Measurements from ENCODE around the gene STK26.

DNA sequence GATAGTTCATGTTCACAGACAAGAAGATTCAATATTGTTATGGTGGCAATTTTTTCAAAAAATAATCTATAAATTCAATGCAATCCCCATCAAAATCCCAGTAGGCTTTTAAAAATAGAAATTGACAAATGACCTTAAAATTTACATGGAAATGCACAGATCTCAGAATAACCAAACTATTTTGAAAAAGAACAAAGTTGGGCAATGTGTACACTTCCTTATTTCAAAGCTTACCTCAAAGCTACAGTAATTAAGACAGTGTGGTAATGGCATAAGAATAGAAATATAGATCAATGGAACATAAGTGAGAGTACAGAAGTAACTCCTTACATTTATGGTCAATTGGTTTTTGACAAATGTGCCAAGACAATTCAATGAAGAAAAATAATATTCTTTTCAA is 65.8 kb downstream of the STK26 start:
- TF ChIP-seq, protein P1, sequence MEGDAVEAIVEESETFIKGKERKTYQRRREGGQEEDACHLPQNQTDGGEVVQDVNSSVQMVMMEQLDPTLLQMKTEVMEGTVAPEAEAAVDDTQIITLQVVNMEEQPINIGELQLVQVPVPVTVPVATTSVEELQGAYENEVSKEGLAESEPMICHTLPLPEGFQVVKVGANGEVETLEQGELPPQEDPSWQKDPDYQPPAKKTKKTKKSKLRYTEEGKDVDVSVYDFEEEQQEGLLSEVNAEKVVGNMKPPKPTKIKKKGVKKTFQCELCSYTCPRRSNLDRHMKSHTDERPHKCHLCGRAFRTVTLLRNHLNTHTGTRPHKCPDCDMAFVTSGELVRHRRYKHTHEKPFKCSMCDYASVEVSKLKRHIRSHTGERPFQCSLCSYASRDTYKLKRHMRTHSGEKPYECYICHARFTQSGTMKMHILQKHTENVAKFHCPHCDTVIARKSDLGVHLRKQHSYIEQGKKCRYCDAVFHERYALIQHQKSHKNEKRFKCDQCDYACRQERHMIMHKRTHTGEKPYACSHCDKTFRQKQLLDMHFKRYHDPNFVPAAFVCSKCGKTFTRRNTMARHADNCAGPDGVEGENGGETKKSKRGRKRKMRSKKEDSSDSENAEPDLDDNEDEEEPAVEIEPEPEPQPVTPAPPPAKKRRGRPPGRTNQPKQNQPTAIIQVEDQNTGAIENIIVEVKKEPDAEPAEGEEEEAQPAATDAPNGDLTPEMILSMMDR (IDR thresholded peaks at IDR 0.05): no peak
- no peak for TF ChIP-seq POLR2A (IDR thresholded peaks at IDR 0.05)

Data from adrenal gland (tissue), 5 donors.